Measurements from ENCODE around the gene ARRB1. TPM values are rescaled to one million over a fixed set of nuclear protein-coding genes. Genes with fewer than 3 reads are reported as not detected.
"Not testable (repeated sequence)": the region's sequence is repeated elsewhere in the genome, so short reads cannot be mapped to it uniquely, and the experiment has no call there.

The ARRB1 gene
- total RNA-seq, 1 experiment from 2014 or later = 3.6 TPM

DNA sequence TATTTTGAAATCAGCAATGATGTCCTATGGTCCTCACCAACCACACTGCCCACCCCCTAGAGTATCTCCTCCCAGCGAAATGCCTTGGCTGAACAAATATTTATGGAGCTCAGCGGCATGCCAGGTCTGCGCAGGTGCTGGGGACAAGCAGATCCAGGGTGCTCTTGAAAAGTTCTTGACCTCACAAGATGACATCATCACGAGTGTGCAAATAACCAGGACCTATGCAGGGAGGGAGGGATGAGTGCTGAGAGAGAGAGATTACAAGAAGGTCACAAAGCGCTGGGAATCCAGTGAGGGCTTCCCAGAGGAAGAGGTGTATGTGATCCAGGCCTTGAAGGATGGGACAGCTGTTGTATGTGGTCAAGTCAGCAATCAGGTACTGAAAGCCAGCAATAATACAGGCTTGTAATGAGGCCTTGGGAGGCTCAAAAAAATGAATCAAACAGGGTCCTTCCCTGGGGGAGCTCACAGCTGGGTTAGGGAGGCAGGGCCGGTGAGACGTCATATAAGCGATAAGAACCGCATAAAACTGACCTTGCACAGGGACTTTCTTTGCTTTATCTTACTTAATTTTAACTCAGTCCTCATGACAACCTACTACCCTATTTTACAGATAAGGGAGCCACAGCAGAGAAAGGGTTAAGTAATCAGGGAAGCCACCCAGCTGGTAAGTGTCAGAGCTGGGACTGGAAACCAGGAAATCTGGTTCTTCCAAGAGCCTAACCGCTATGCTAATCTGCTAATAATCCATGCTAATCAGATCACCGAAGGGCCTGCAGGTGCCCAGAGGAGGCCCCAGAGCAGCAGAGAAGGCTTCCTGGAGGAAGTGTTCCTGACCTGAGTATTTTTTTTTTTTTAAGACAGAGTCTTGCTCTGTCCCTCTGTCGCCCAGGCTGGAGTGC, 8.2 kb downstream of the ARRB1 start:
- Histone ChIP-seq H3K4me3 (no peak overlapping the region), H3K27me3 (replicated peaks) (no peaks in the 10 kb centered on the region), H3K36me3 (no peaks in the 10 kb centered on the region), H3K9me3 (replicated peaks) (no peaks in the 10 kb centered on the region), H3K27ac (no peak overlapping the region), H3K4me1 (replicated peaks) (no peaks in the 10 kb centered on the region)
- DNase-seq (ENCODE audit: low read depth in 1 of 2, low spot score in 2 of 2) = no peak

DNA sequence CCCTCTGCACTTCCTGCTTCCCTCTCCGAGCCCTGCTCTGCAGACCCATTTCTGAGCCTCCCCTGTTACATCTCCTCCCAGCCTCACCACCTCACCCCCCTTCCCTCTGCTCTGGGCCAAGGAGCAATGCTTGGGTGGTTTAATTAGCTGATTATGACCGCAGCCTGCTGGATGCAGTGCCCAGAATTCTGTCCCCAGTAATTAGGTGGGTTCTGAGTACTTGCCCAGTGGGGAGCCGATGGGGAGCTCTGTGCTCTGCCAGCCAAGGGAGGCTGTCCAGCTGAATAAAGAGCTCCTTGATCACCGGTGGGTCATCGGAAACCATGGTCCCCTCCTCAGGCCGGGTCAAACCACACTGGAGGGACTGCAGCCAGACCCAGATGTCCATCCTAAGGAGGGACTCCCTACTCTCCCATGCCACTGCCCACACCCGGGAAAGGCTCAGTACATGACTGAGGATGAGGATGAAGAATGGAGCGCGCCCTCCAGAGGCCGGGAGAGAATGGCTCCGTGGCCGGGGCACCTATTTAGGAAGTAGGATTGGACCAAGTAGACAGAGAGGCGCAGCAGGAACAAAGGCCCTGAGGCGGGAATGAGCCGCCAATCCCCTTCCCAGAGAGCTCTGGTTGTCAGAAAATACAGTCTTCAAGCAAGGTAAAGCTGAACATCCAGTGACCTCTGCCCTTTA, 9.1 kb downstream of the ARRB1 start:
- H3K4me3 ChIP-seq = no peak overlapping the region
- H3K27ac ChIP-seq = no peak overlapping the region
- H3K9me3 ChIP-seq (replicated peaks) = no peaks in the 10 kb centered on the region
- H3K36me3 ChIP-seq = no peaks in the 10 kb centered on the region
- DNase-seq (ENCODE audit: low read depth in 1 of 2, low spot score in 2 of 2) = no peak
- no peaks in the 10 kb centered on the region for H3K27me3 ChIP-seq (replicated peaks)
- H3K4me1 ChIP-seq (replicated peaks) = no peaks in the 10 kb centered on the region

DNA sequence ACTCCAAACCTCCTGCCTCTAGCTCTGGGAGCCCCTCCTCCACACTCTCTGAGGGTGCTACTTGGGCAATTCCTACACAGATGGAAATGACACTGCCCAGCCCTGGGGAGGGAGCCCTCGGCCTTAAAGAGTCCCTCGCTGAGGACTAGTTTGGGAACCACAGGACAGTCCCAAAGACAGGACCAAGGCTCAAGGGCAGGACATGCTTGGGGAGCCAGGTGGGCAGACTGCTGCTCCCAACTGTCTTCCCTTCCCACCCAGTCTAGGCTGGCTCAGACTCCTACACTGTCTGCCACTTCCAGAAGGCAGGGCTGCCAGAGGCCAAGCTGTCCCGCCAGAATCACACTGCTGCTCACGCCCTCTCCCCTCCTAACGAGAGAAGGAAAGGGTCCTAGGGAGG, 9.8 kb downstream of the ARRB1 start:
- H3K4me3 ChIP-seq = no peak overlapping the region
- H3K27me3 ChIP-seq (replicated peaks) = no peaks in the 10 kb centered on the region
- no peak for DNase-seq (ENCODE audit: low read depth in 1 of 2, low spot score in 2 of 2)
- no peak overlapping the region for H3K27ac ChIP-seq
- H3K36me3 ChIP-seq = no peaks in the 10 kb centered on the region
- no peaks in the 10 kb centered on the region for H3K9me3 ChIP-seq (replicated peaks)
- no peaks in the 10 kb centered on the region for H3K4me1 ChIP-seq (replicated peaks)

DNA sequence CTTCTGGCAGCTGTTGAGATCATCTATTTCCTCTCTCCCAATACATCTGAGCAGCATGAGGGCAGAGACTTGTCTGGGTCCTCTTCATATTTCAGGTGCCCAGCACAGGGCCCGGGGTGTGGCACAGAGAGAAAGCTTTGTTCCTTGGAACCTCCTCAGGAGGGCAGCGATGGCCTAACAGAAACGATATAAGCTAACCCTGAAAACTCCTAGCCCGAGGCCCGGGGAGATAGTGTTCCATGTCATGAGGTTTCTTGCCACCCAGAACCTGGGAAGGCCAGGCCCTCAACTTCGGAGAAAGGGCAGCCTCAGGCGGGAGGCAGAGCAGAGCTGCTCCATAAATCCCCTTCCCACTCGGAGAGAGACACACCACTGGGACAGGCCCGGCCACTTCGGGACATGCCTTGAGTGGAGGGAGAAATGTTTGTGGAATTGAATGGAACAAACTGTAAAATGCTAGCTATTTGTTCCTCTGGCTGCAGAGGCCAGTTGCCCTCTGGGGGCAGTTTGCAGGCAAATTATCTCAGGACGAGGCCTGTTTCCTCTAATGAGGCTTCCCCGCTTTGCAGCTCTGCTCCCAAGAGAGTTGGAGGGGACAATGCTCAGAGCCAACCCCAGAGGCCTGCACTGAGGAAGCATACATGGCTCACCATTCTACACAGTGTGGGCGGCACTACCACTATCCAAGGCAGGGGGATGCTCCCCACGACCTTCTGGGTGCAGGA, 11.6 kb downstream of the ARRB1 start:
- no peak overlapping the region for H3K27ac ChIP-seq

DNA sequence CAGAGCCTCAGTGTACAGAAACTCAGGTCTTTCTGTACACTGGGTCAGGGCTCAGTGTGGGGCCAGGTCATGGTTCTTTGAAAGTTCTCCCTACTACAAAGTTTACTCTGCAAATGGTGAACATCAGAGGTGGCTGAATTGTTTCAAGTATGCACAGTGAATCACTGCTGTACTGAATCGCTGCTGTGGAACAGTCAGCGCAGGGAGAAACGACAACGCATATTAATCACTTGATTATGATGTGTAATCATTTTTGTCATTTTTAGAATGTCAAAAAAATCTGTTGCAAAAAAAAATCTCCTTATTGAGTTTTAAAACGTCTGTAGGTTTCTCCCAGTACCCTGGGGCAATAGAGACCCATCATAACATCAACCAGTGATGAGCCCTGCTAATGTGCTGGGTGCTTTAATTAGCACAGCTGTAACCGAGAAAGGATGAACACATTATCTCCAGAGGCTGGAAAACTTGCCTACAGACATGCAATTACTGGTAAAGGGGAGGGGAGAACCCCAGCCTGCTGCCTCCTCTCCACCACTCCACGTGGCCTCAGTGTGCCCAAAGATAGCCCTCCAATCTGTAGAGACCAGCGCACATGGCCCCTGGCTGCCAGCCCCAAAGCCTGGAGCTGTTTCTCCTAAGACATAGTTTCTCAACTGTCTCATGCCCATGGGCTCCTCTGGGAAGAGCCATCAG, 12.8 kb downstream of the ARRB1 start:
- H3K9me3 ChIP-seq (replicated peaks) = no peaks in the 10 kb centered on the region
- DNase-seq (ENCODE audit: low read depth in 1 of 2, low spot score in 2 of 2) = no peak
- H3K4me1 ChIP-seq (replicated peaks) = no peaks in the 10 kb centered on the region
- H3K36me3 ChIP-seq = no peaks in the 10 kb centered on the region
- H3K27ac ChIP-seq = no peak overlapping the region
- H3K27me3 ChIP-seq (replicated peaks) = no peaks in the 10 kb centered on the region
- H3K4me3 ChIP-seq = no peak overlapping the region

More for the DNA sequence above, 11.6 kb downstream of the ARRB1 start:
- Histone ChIP-seq H3K4me1 (replicated peaks) (no peaks in the 10 kb centered on the region), H3K4me3 (no peak overlapping the region), H3K36me3 (no peaks in the 10 kb centered on the region), H3K9me3 (replicated peaks) (no peaks in the 10 kb centered on the region), H3K27me3 (replicated peaks) (no peaks in the 10 kb centered on the region)
- no peak for DNase-seq (ENCODE audit: low read depth in 1 of 2, low spot score in 2 of 2)

DNA sequence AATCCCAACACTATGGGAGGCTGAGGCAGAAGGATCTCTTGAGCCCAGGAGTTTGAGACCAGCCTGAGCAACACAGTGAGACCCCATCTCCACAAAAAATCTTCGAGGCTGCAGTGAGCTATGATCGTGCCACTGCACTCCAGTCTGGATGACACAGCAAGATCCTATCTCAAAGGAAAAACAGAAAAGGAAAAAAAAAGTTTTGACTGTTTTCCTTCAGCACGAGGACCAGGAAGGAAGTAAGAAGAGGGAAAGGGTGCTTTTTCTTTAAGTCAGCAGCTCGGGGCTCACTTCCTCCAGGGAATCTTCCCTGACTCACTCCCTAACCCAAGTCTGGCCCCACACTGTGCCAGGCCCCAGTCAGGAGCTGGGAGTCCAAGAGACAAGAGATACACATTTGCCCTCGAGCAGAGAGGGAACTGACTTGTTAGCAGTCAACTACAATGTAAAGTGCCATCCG, 14.2 kb downstream of the ARRB1 start:
- no peak overlapping the region for H3K27ac ChIP-seq
- no peaks in the 10 kb centered on the region for H3K4me1 ChIP-seq (replicated peaks)
- no peaks in the 10 kb centered on the region for H3K9me3 ChIP-seq (replicated peaks)
- no peak for DNase-seq (ENCODE audit: low read depth in 1 of 2, low spot score in 2 of 2)
- H3K27me3 ChIP-seq (replicated peaks) = no peaks in the 10 kb centered on the region
- H3K4me3 ChIP-seq = no peak overlapping the region
- H3K36me3 ChIP-seq = no peaks in the 10 kb centered on the region

DNA sequence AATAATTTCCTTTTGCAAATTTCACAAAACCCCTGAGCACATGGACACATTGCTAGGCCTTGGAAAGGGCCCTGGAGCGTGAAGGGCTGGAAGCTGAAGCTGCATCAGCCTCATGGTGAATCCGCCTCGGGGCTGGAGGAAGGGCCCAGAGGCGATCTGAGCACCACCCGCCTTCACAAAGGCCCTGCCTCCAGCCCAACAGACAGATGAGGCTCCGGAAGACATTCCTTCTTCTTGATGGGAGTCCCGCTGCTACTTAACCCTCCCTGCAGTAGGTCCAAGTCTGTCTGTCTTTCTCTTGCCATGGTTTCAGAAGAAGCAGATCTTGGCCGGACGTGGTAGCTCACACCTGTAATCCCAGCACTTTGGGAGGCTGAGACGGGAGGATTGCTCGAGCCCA, 16.5 kb downstream of the ARRB1 start:
- H3K27ac ChIP-seq = no peak overlapping the region
- H3K4me1 ChIP-seq (replicated peaks) = no peaks in the 10 kb centered on the region
- DNase-seq (ENCODE audit: low read depth in 1 of 2, low spot score in 2 of 2) = no peak

DNA sequence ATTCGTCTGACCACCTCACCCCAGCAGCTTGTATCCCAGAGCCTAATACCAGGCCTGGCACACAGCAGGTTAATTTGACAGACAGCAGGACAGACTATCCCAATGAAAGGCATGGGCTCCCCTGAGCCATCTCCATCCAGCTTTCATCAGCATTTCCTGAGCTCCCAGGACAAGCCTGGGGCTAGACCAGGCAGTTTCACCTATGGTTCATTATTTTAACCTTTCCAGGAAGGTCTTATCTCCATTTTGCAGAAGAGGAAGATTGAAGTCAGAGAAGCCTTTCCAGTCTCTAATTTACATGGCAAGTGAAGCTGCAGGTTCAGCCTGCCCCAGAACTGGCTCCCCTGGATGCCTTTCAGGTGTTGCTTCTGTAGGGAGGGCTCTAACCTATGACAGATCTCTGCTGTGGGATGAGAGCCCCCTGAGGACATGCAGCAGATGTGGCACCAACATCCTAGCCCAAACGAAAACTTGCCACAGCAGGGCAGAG, 17.0 kb downstream of the ARRB1 start:
- Histone ChIP-seq H3K4me3 (no peak overlapping the region), H3K4me1 (replicated peaks) (no peaks in the 10 kb centered on the region), H3K9me3 (replicated peaks) (no peaks in the 10 kb centered on the region), H3K36me3 (no peaks in the 10 kb centered on the region), H3K27me3 (replicated peaks) (no peaks in the 10 kb centered on the region), H3K27ac (no peak overlapping the region)
- no peak for DNase-seq (ENCODE audit: low read depth in 1 of 2, low spot score in 2 of 2)

More for the DNA sequence above, 16.5 kb downstream of the ARRB1 start:
- Histone ChIP-seq H3K4me3 (no peak overlapping the region), H3K27me3 (replicated peaks) (no peaks in the 10 kb centered on the region), H3K9me3 (replicated peaks) (no peaks in the 10 kb centered on the region), H3K36me3 (no peaks in the 10 kb centered on the region)

DNA sequence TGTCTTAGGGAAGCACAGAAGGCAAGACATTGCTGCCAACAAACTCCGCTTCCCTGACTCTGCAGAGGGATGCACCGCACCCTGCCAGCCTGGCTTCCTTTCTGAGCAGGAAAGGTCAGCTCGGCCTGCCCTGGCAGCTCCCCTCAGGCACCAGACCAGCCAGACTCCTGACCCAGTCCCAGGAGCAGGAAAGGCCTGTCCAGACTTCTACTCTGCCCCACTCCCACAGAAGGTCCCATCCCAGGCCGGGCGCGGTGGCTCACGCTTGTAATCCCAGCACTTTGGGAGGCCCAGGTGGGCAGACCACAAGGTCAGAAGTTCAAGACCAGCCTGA, 17.7 kb downstream of the ARRB1 start:
- no peak for DNase-seq (ENCODE audit: low read depth in 1 of 2, low spot score in 2 of 2)
- H3K4me1 ChIP-seq (replicated peaks) = no peaks in the 10 kb centered on the region

DNA sequence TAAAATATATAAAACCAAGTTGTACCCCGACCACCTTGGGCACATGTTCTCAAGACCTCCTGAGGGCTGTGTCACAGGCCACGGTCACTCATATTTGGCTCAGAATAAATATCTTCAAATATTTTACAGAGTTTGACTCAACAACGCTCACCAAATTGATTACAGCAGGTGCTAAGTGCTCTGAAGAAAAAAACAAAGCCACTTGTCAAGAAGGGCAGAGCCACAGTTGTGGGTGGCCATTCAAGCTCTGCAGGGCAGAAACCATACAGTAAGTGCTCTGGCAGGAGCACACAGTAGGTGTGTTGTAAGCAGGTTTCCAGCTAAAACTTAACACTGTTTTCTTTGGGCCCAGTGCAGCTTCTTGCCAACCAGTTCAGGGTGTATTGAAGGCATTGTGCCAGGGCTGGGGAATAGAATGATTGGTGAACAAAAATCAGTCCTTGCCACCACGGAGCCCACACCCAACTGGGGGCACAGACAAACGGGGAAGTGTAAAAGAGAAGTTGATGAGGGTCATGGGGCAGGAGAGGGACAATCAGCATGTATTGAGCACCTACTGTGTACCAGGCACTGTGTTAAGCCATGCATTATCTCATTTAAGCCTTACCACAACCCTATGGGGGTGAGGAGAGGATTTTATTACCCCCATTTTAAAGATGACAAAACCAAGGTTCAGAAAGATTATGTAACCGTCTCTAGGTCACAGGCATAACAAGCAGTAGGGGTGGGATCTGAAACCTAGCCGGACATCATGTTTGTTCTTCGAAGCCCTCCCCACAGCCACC, 18.2 kb downstream of the ARRB1 start:
- DNase-seq (ENCODE audit: low read depth in 1 of 2, low spot score in 2 of 2) = no peak
- H3K36me3 ChIP-seq = no peaks in the 10 kb centered on the region
- no peaks in the 10 kb centered on the region for H3K27me3 ChIP-seq (replicated peaks)
- no peak overlapping the region for H3K4me3 ChIP-seq
- H3K27ac ChIP-seq = no peak overlapping the region
- H3K4me1 ChIP-seq (replicated peaks) = peaks cover 4% of the 10 kb centered on the region
- H3K9me3 ChIP-seq (replicated peaks) = no peaks in the 10 kb centered on the region

More for the DNA sequence above, 17.7 kb downstream of the ARRB1 start:
- Histone ChIP-seq H3K9me3 (replicated peaks) (no peaks in the 10 kb centered on the region), H3K4me3 (no peak overlapping the region), H3K36me3 (no peaks in the 10 kb centered on the region), H3K27me3 (replicated peaks) (no peaks in the 10 kb centered on the region), H3K27ac (no peak overlapping the region)

DNA sequence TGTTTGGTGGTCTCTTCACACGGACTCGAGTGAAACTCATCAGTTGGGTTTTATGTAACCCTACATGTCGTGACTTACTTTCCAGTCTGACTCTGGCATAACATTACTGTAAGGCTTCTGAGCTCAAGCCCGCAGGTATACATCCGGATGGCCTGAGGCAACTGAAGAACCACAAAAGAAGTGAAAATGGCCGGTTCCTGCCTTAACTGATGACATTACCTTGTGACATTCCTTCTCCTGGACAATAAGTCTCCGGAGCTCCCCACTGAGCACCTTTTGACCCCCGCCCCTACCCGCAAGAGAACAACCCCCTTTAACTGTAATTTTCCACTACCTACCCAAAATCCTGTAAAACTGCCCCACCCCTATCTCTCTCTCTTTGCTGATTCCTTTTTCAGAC, 19.7 kb downstream of the ARRB1 start:
- H3K27me3 ChIP-seq (replicated peaks); H3K4me1 ChIP-seq (replicated peaks); H3K36me3 ChIP-seq; H3K27ac ChIP-seq; H3K4me3 ChIP-seq; H3K9me3 ChIP-seq (replicated peaks); DNase-seq (ENCODE audit: low read depth in 1 of 2, low spot score in 2 of 2): not testable (repeated sequence)

DNA sequence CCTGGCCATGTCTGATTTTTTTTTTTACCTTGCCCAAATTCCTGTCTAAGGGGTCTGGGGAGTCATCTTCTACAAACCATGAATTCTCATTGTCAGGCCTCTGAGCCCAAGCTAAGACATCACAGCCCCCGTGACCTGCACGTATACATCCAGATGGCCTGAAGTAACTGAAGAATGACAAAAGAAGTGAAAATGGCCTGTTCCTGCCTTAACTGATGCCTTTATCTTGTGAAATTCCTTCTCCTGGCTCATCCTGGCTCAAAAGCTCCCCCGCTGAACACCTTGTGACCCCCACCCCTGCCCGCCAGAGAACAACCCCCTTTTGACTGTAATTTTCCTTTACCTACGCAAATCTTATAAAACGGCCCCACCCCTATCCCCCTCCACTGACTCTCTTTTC, 20.2 kb downstream of the ARRB1 start:
- DNase-seq (ENCODE audit: low read depth in 1 of 2, low spot score in 2 of 2); H3K36me3 ChIP-seq; H3K9me3 ChIP-seq (replicated peaks); H3K27me3 ChIP-seq (replicated peaks); H3K27ac ChIP-seq; H3K4me1 ChIP-seq (replicated peaks); H3K4me3 ChIP-seq: not testable (repeated sequence)

DNA sequence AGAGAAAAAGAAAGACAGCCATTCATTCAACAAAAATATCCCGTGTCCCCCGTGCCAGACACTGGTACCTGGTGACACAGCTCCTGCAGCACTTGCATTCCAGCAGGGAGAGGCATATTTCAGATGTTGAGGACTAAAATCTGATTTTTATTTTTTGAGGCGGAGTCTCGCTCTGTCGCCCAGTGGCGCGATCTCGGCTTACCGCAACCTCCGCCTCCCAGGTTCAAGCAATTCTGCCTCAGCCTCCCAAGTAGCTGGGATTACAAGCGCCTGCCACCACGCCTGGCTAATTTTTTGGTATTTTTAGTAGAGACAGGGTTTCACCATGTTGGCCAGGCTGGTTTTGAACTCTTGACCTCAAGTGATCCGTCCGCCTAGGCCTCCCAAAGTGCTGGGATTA, 20.6 kb downstream of the ARRB1 start:
- not testable (repeated sequence) for H3K4me3 ChIP-seq; DNase-seq (ENCODE audit: low read depth in 1 of 2, low spot score in 2 of 2); H3K36me3 ChIP-seq; H3K27ac ChIP-seq; H3K9me3 ChIP-seq (replicated peaks); H3K27me3 ChIP-seq (replicated peaks)
- H3K4me1 ChIP-seq (replicated peaks) = peaks cover 12% of the 10 kb centered on the region
